CD14-positive monocyte (primary cell): ENCODE measurements around the gene MMP2. TPM values are rescaled to one million over a fixed set of nuclear protein-coding genes. Genes with fewer than 3 reads are reported as not detected.

ENCODE experiments used
- DNase-seq, 3 donors: peaks; one replicate each; pipeline ENCODE4 v3.0.0-alpha.2; 2011 to 2022
- H2AFZ ChIP-seq: 2 replicates; pipeline ENCODE4 v1.6.0; 2012; ENCODE audit warnings: mild to moderate bottlenecking, low read depth, low read length, inconsistent platforms; ENCODE audit not compliant: insufficient read depth, poor library complexity, severe bottlenecking
- H3K27ac ChIP-seq, 2 donors: 1 replicate in 1 of 2; 2 replicates in 1 of 2; pipeline ENCODE4 v1.5.1; 2012 to 2013; ENCODE audit warnings: low read length in 2 of 2, control low read depth in 1 of 2, inconsistent platforms in 1 of 2, low read depth in 1 of 2, mild to moderate bottlenecking in 1 of 2
- H3K27me3 ChIP-seq, 2 donors: one replicate each; pipeline versions ENCODE4 v1.6.0 to v1.6.1; 2011 to 2013; ENCODE audit warnings: low read length in 2 of 2; ENCODE audit not compliant: control insufficient read depth in 2 of 2, insufficient read depth in 2 of 2
- H3K36me3 ChIP-seq, 2 donors: replicated peaks in 1 of 2; 1 replicate in 1 of 2; 2 replicates in 1 of 2; pipeline versions ENCODE4 v1.5.1 to v1.6.1; 2012 to 2013; ENCODE audit warnings: low read length in 2 of 2, control low read depth in 1 of 2, inconsistent platforms in 1 of 2, mild to moderate bottlenecking in 1 of 2; ENCODE audit not compliant: insufficient read depth in 2 of 2, control insufficient read depth in 1 of 2
- H3K4me1 ChIP-seq, 2 donors: 1 replicate in 1 of 2; 2 replicates in 1 of 2; pipeline versions ENCODE4 v1.5.1 to v1.6.1; 2012 to 2013; ENCODE audit warnings: low read length in 2 of 2, control low read depth in 1 of 2, inconsistent platforms in 1 of 2, mild to moderate bottlenecking in 1 of 2, moderate library complexity in 1 of 2; ENCODE audit not compliant: insufficient read depth in 2 of 2, control insufficient read depth in 1 of 2
- H3K4me2 ChIP-seq: replicated peaks from 2 replicates; pipeline ENCODE3; 2012; ENCODE audit warnings: low read length, moderate library complexity, mild to moderate bottlenecking; ENCODE audit not compliant: poor library complexity, severe bottlenecking; ENCODE audit errors: extremely low read depth
- H3K4me3 ChIP-seq, 3 experiments: fragments of 200-600 bp in 1 of 3; sonication (generic) in 1 of 3; replicated peaks in 1 of 3; 1 replicate in 2 of 3; 2 replicates in 1 of 3; pipeline ENCODE4 v1.5.1; 2011 to 2013; ENCODE audit warnings: low read length in 3 of 3, mild to moderate bottlenecking in 3 of 3, control low read depth in 2 of 3, low read depth in 2 of 3, inconsistent platforms in 1 of 3, moderate library complexity in 1 of 3
- H3K79me2 ChIP-seq: 2 replicates; pipeline ENCODE4 v1.6.0; 2012; ENCODE audit warnings: mild to moderate bottlenecking, control low read depth, inconsistent platforms, low read length, moderate library complexity; ENCODE audit not compliant: insufficient read depth
- H3K9ac ChIP-seq: 2 replicates; pipeline ENCODE4 v1.6.0; 2017; ENCODE audit warnings: low read length, mild to moderate bottlenecking; ENCODE audit not compliant: insufficient read depth, poor library complexity, severe bottlenecking
- H3K9me3 ChIP-seq, 2 donors: replicated peaks in 1 of 2; 1 replicate in 1 of 2; 2 replicates in 1 of 2; pipeline versions ENCODE4 v1.5.1 to v1.6.1; 2012 to 2013; ENCODE audit warnings: low read length in 2 of 2, control low read depth in 1 of 2; ENCODE audit not compliant: control insufficient read depth in 1 of 2, insufficient read depth in 1 of 2
- H4K20me1 ChIP-seq: 2 replicates; pipeline ENCODE4 v1.6.0; 2012; ENCODE audit warnings: mild to moderate bottlenecking, low read length, control low read depth, moderate library complexity; ENCODE audit not compliant: insufficient read depth
- H3K27ac Mint-ChIP-seq, 7 donors: one replicate each; pipeline ENCODE4 v1.8.0; 2020; ENCODE audit warnings: mild to moderate bottlenecking in 7 of 7, mixed read lengths in 7 of 7, moderate library complexity in 6 of 7, inconsistent platforms in 2 of 7
- H3K27me3 Mint-ChIP-seq, 3 donors: one replicate each; pipeline ENCODE4 v1.8.0; 2021 to 2022; ENCODE audit warnings: low read depth in 3 of 3, mild to moderate bottlenecking in 3 of 3, mixed read lengths in 3 of 3, moderate library complexity in 3 of 3, inconsistent platforms in 1 of 3
- H3K36me3 Mint-ChIP-seq, 2 donors: one replicate each; pipeline ENCODE4 v1.8.0; 2020; ENCODE audit warnings: mixed read lengths in 2 of 2, inconsistent platforms in 1 of 2, mild to moderate bottlenecking in 1 of 2
- H3K4me1 Mint-ChIP-seq: one replicate; pipeline ENCODE4 v1.8.0; 2020; ENCODE audit warnings: mild to moderate bottlenecking, mixed read lengths
- H3K4me3 Mint-ChIP-seq, 2 donors: one replicate each; pipeline ENCODE4 v1.8.0; 2020; ENCODE audit warnings: mild to moderate bottlenecking in 2 of 2, mixed read lengths in 2 of 2, moderate library complexity in 1 of 2
- H3K9me3 Mint-ChIP-seq, 7 donors: one replicate each; pipeline ENCODE4 v1.8.0; 2020 to 2022; ENCODE audit warnings: mixed read lengths in 7 of 7, mild to moderate bottlenecking in 6 of 7, moderate library complexity in 6 of 7, inconsistent platforms in 2 of 7
- WGBS: methylation state at CpG from one replicate; pipeline ENCODE4 v1.1.5; 2013; ENCODE audit warnings: missing lambda C conversion rate; ENCODE audit not compliant: insufficient coverage; 5-methylcytosine and 5-hydroxymethylcytosine counted together
- intact Hi-C, 2 donors: fragments of 100-400 bp; cut with micrococcal nuclease; formaldehyde crosslinking; loops; one replicate each; pipeline versions ENCODE4 v1.15.0 to v1.15.1; 2023
- polyA plus RNA-seq, 3 donors: library from polyadenylated mRNA; depleted of rRNA in 1 of 3; unstranded in 2 of 3; stranded (reverse) in 1 of 3; fragments of 300-500 nt in 2 of 3; fragments of >200 nt in 1 of 3; fragmentation: Illumina TruSeq in 2 of 3; gene quantifications; 1 replicate in 2 of 3; 2 replicates in 1 of 3; pipeline ENCODE4 v1.2.3, GENCODE V29; 2012 to 2021
- TF ChIP-seq, protein P1 (sequence below): fragments of 200-600 bp; IDR thresholded peaks from one replicate; pipeline ENCODE4 v1.8.0; 2022; ENCODE audit warnings: antibody characterized with exemption, mild to moderate bottlenecking

Gene MMP2
- polyA plus RNA-seq, 3 donors: not detected

DNA sequence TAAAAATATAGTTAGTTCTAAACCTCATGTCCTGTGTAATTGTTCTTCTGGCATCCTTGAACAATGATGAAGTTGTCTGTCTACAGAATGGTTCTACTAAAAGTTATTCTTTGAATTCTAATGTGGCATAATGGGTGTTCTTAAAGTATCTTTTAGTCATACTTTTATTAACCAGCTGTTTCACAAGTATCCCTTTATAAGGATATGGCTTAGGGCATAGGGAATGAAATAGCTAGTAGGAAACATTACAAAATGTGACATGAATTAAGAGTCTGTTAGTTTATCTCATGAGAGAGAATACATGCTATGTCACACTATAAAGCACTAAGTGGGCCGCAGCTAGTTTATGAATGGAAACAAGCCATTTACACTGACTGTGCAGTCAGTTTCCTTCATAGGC, 61.2 kb downstream of the MMP2 start:
- peaks cover 31% of the 10 kb centered on the region for H3K4me1 Mint-ChIP-seq
- intact Hi-C loops: loop anchor here in 1 of 2 donors (10.0 kb wide), 1 partner anchor 75 kb away; no protein-coding TSS in a partner anchor
- Histone ChIP-seq H3K27ac (peak overlapping the region in 1 of 2 donors; percentile 84), H4K20me1 (no peaks in the 10 kb centered on the region), H3K9ac (no peak overlapping the region), H3K27me3 (no peaks in the 10 kb centered on the region), H3K4me1 (peaks cover 25 to 47% of the 10 kb centered on the region in 2 donors), H2AFZ (no peak overlapping the region), H3K36me3 (peaks cover 28 to 67% of the 10 kb centered on the region in 2 donors), H3K9me3 (no peaks in the 10 kb centered on the region), H3K4me3 (no peak overlapping the region), H3K4me2 (no peak overlapping the region), H3K79me2 (no peaks in the 10 kb centered on the region)
- peak overlapping the region in 6 of 7 donors; percentile 30 to 96 (median 65) for H3K27ac Mint-ChIP-seq
- peaks cover 0 to 2% (median 0%) of the 10 kb centered on the region in 3 donors for H3K27me3 Mint-ChIP-seq
- no peak overlapping the region for H3K4me3 Mint-ChIP-seq
- DNase-seq: no peak
- WGBS: no CpG with 5 or more reads among the region's 1 CpG
- H3K36me3 Mint-ChIP-seq: peaks cover 36 to 38% of the 10 kb centered on the region in 2 donors
- no peaks in the 10 kb centered on the region for H3K9me3 Mint-ChIP-seq
- TF ChIP-seq, protein P1, sequence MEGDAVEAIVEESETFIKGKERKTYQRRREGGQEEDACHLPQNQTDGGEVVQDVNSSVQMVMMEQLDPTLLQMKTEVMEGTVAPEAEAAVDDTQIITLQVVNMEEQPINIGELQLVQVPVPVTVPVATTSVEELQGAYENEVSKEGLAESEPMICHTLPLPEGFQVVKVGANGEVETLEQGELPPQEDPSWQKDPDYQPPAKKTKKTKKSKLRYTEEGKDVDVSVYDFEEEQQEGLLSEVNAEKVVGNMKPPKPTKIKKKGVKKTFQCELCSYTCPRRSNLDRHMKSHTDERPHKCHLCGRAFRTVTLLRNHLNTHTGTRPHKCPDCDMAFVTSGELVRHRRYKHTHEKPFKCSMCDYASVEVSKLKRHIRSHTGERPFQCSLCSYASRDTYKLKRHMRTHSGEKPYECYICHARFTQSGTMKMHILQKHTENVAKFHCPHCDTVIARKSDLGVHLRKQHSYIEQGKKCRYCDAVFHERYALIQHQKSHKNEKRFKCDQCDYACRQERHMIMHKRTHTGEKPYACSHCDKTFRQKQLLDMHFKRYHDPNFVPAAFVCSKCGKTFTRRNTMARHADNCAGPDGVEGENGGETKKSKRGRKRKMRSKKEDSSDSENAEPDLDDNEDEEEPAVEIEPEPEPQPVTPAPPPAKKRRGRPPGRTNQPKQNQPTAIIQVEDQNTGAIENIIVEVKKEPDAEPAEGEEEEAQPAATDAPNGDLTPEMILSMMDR: no peak

DNA sequence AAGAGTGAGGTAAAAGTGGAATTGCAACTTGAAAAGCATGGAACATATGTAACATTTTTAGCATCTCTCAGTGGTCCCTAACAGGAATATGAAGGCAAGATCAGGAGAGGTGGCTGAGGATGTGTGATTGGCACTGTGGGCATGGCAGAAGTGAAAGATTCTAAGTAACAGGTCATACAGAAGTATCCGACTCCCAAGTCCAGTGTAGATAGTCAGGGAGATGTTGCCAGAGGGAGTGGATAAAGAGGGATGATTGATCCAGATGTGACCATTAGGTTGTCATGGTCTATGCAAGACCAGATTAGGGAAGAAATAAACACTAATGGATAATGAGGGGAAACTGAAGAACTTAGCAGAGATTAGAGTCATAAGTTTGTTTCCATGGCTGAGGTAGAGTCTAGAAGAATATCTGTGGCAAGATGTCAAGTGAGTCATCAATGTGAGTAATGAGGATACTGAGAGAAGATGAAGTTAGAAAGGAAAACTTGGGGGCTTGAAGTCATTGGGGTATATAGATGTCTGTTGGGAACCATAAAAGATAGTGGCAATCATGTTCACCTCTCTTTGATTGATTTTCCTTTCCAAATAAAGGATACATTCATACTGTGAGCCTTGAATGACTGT, 63.6 kb downstream of the MMP2 start:
- Histone ChIP-seq H3K4me2 (no peak overlapping the region), H3K27me3 (no peaks in the 10 kb centered on the region), H3K27ac (peak overlapping the region in 1 of 2 donors; percentile 42), H3K9me3 (no peaks in the 10 kb centered on the region), H3K9ac (no peak overlapping the region), H4K20me1 (no peaks in the 10 kb centered on the region), H3K36me3 (peaks cover 42 to 67% of the 10 kb centered on the region in 2 donors), H3K4me1 (peaks cover 22 to 42% of the 10 kb centered on the region in 2 donors), H3K4me3 (no peak overlapping the region), H2AFZ (no peak overlapping the region), H3K79me2 (no peaks in the 10 kb centered on the region)
- H3K4me3 Mint-ChIP-seq: no peak overlapping the region
- peaks cover 24% of the 10 kb centered on the region for H3K4me1 Mint-ChIP-seq
- H3K36me3 Mint-ChIP-seq: peaks cover 34 to 38% of the 10 kb centered on the region in 2 donors
- intact Hi-C loops: loop anchor here in 1 of 2 donors (10.0 kb wide), 1 partner anchor 78 kb away; no protein-coding TSS in a partner anchor
- peaks cover 0 to 2% (median 0%) of the 10 kb centered on the region in 3 donors for H3K27me3 Mint-ChIP-seq
- H3K27ac Mint-ChIP-seq: no peak overlapping the region
- no peaks in the 10 kb centered on the region for H3K9me3 Mint-ChIP-seq
- WGBS: 90% methylated on average over 1 of the region's 1 CpG
- peak in 2 of 3 donors; percentile 55 to 58 for DNase-seq
- TF ChIP-seq, protein P1: no peak
